ENCODE measurements around the gene KLC1. TPM values are rescaled to one million over a fixed set of nuclear protein-coding genes. Genes with fewer than 3 reads are reported as not detected.

Gene KLC1
- total RNA-seq, 4 donors from 2014 or later = 205 to 427 (median 291) TPM

GRCh38 chr14:103706551-103707328 lies 77.7 kb downstream of the KLC1 start:
- Histone ChIP-seq H3K9me3 (no peaks in the 10 kb centered on the region), H3K36me3 (no peaks in the 10 kb centered on the region), H3K27me3 (no peaks in the 10 kb centered on the region), H3K4me3 (no peak overlapping the region), H3K4me1 (peaks cover 8 to 16% (median 15%) of the 10 kb centered on the region in 4 donors), H3K27ac (peak overlapping the region in 1 of 4 donors; percentile 60)
- peak in 1 of 3 donors; percentile 22 for TF ChIP-seq POLR2AphosphoS5 (IDR thresholded peaks at IDR 0.05)
- no peak for TF ChIP-seq CTCF (IDR thresholded peaks at IDR 0.05)
- WGBS, 2 donors (ENCODE audit: low coverage in 1 of 2) = 92% methylated on average over 41 of the region's 41 CpGs; no CpG with 5 or more reads in 1 of the 2 donors
- in situ Hi-C loops (cut with MboI; ENCODE audit: low pct_ligation_motif_present in 1 of 4, low pct_unique_long_range_greater_than_20kb in 1 of 4, low sequenced_read_pairs in 3 of 4) = no loop called here
- no peak for DNase-seq
- intact Hi-C loops (cut with DNase I; ENCODE audit: low total_unique reads) = no loop called here

- no peak for TF ChIP-seq POLR2AphosphoS5 (IDR thresholded peaks at IDR 0.05)
- no peak for TF ChIP-seq EP300 (IDR thresholded peaks at IDR 0.05; ENCODE audit: low read depth)
- no peak for TF ChIP-seq POLR2A (IDR thresholded peaks at IDR 0.05)
- TF ChIP-seq CTCF (IDR thresholded peaks at IDR 0.05) = no peak
- no peak for DNase-seq
- Histone ChIP-seq H3K27ac (no peak overlapping the region), H3K4me3 (no peak overlapping the region), H3K27me3 (no peaks in the 10 kb centered on the region), H3K36me3 (no peaks in the 10 kb centered on the region), H3K4me1 (peaks cover 17 to 25% (median 24%) of the 10 kb centered on the region in 4 donors), H3K9me3 (no peaks in the 10 kb centered on the region)
- WGBS, 2 donors (ENCODE audit: low coverage in 1 of 2) = 80 to 89% methylated on average over 1 to 24 of the region's 29 CpGs
- intact Hi-C loops (cut with DNase I; ENCODE audit: low total_unique reads) = no loop called here
- in situ Hi-C loops (cut with MboI; ENCODE audit: low pct_ligation_motif_present in 1 of 4, low pct_unique_long_range_greater_than_20kb in 1 of 4, low sequenced_read_pairs in 3 of 4) = no loop called here
Observed at GRCh38 chr14:103707329-103708263, 78.6 kb downstream of the KLC1 start.

- no peaks in the 10 kb centered on the region for H3K36me3 ChIP-seq
- H3K4me1 ChIP-seq = peaks cover 22 to 34% (median 31%) of the 10 kb centered on the region in 4 donors
- WGBS, 2 donors (ENCODE audit: low coverage in 1 of 2) = 82% methylated on average over 18 of the region's 18 CpGs; no CpG with 5 or more reads in 1 of the 2 donors
- no peak for DNase-seq
- H3K27me3 ChIP-seq = no peaks in the 10 kb centered on the region
- no peak overlapping the region for H3K27ac ChIP-seq
- TF ChIP-seq CTCF (IDR thresholded peaks at IDR 0.05) = no peak
- TF ChIP-seq EP300 (IDR thresholded peaks at IDR 0.05; ENCODE audit: low read depth) = no peak
- no peak overlapping the region for H3K4me3 ChIP-seq
- in situ Hi-C loops (cut with MboI; ENCODE audit: low pct_ligation_motif_present in 1 of 4, low pct_unique_long_range_greater_than_20kb in 1 of 4, low sequenced_read_pairs in 3 of 4) = no loop called here
- intact Hi-C loops (cut with DNase I; ENCODE audit: low total_unique reads) = no loop called here
- no peaks in the 10 kb centered on the region for H3K9me3 ChIP-seq
Observed at GRCh38 chr14:103708750-103709187, 79.8 kb downstream of the KLC1 start.

- Histone ChIP-seq H3K27ac (peak overlapping the region in 2 of 4 donors; percentile 83 to 86), H3K27me3 (no peaks in the 10 kb centered on the region), H3K4me1 (peaks cover 22 to 44% (median 37%) of the 10 kb centered on the region in 4 donors), H3K36me3 (no peaks in the 10 kb centered on the region), H3K4me3 (no peak overlapping the region), H3K9me3 (no peaks in the 10 kb centered on the region)
- in situ Hi-C loops (cut with MboI; ENCODE audit: low pct_ligation_motif_present in 1 of 4, low pct_unique_long_range_greater_than_20kb in 1 of 4, low sequenced_read_pairs in 3 of 4) = no loop called here
- intact Hi-C loops (cut with DNase I; ENCODE audit: low total_unique reads) = loop anchor here (10.0 kb wide), 1 partner anchor 135 kb away; no protein-coding TSS in a partner anchor
- 89% methylated on average over 15 of the region's 15 CpGs; no CpG with 5 or more reads in 1 of the 2 donors for WGBS, 2 donors (ENCODE audit: low coverage in 1 of 2)
- TF ChIP-seq CTCF (IDR thresholded peaks at IDR 0.05) = no peak
- TF ChIP-seq POLR2AphosphoS5 (IDR thresholded peaks at IDR 0.05) = no peak
- no peak for TF ChIP-seq EP300 (IDR thresholded peaks at IDR 0.05; ENCODE audit: low read depth)
- TF ChIP-seq POLR2A (IDR thresholded peaks at IDR 0.05) = no peak
- DNase-seq = no peak
Observed at GRCh38 chr14:103709814-103710213, 80.8 kb downstream of the KLC1 start.

Data from transverse colon (tissue), 4 donors.